Suppressor macrophage (primary cell): ENCODE results near the gene ADIPOQ.
"Not testable (repeated sequence)": the region's sequence is repeated elsewhere in the genome, so short reads cannot be mapped to it uniquely, and the experiment has no call there.

ENCODE experiments used
- DNase-seq, 4 experiments: peaks; one replicate each; pipeline ENCODE4 v3.0.0-alpha.2; 2020 to 2022

ADIPOQ gene

GRCh38 chr3:186871403-186871924 lies 29.0 kb downstream of the ADIPOQ start:
- peak; percentile 26 to 67 (median 60) for DNase-seq

DNA sequence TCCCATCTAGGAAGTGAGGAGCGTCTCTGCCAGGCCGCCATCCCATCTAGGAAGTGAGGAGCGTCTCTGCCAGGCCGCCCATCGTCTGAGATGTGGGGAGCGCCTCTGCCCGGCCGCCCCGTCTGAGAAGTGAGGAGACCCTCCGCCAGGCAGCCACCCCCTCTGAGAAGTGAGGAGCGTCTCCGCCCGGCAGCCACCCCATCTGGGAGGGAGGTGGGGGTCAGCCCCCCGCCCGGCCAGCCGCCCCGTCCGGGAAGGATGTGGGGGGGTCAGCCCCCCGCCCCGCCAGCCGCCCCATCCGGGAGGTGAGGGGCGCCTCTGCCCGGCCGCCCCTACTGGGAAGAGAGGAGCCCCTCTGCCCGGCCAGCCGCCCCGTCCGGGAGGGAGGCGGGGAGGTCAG lies 31.3 kb downstream of the ADIPOQ start:
- DNase-seq, result not testable (repeated sequence)

- not testable (repeated sequence) for DNase-seq
Observed at GRCh38 chr3:186874216-186874615, 31.7 kb downstream of the ADIPOQ start.

- not testable (repeated sequence) for DNase-seq
Observed at GRCh38 chr3:186874841-186875240, 32.3 kb downstream of the ADIPOQ start.

GRCh38 chr3:186875708-186876107 lies 33.2 kb downstream of the ADIPOQ start:
- DNase-seq, result no peak

- no peak for DNase-seq
Observed at GRCh38 chr3:186879781-186880180, 37.3 kb downstream of the ADIPOQ start.

GRCh38 chr3:186880406-186880805 lies 37.9 kb downstream of the ADIPOQ start:
- no peak for DNase-seq

DNA sequence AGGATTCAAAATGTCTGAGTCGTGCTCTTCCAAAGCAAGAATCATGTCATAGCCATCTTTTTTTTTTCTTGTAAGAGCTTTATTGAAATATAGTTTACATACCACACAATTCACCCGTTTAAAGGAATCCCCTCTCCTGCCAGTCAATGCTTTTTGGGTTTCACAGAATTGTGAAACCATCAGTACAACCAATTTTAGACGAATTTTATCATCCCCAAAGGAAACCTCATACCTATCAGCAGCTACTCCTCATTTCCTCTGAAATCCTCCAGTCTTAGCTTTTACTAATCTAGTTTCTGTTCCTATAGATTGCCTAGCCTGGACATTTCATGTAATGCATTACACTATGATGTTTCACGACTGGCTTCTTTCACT lies 39.6 kb downstream of the ADIPOQ start:
- DNase-seq, result peak in 1 of 4 experiments; percentile 21

DNA sequence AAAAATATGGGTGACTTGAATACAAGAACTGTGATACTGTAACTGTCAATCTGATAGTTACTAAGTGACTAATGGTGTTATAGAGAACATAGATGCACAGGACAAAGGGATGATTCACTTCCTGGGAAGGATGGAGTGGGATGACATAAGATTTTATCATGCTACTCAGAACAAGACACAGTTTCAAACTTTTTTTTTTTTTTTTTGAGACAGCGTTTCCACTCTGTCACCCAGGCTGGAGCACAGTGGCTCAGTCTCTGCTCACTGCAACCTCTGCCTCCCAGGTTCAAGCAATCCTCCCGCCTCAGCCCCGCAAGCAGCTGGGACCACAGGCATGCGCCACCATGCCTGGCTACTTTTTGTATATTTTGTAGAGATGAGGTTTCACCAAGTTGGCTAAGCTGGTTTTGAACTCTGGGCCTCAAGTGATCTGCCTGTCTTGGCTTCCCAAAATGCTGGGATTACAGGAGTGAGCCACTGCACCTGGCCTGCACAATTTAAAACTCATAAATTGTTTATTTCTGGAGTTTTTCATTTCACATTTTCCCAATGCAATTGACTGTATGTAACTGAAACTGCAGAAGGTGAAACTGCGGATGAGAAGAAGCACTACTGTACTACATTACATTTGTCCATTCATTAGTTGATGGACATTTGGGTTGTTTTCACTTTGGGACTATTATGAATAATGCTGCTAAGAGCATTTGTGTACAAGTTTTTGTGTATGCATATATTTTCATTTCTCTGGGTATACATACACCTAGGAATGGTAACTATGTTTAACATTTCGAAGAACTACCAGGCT lies 40.6 kb downstream of the ADIPOQ start:
- peak; percentile 33 to 84 (median 50) for DNase-seq

DNA sequence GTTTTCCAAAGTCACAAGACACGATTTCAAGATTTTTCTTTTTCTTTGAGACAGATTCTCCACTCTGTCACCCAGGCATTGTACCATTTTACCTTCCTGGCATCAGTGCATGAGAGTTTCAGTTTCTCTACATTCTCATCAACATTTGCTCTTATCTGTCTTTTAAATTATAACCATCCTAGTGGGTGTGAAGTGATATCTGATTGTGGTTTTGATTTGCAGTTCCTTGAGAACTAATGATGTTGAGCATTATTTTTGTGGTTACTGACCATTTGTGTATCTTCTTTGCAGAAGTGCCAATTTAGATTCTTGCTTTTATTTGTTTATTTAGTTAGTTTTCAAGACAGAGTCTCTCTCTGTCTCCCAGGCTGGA lies 41.2 kb downstream of the ADIPOQ start:
- no peak for DNase-seq

GRCh38 chr3:186884868-186885267 lies 42.4 kb downstream of the ADIPOQ start:
- not testable (repeated sequence) for DNase-seq

- DNase-seq, result no peak
Observed at GRCh38 chr3:186886202-186886981, 43.9 kb downstream of the ADIPOQ start.

GRCh38 chr3:186887507-186887938 lies 45.0 kb downstream of the ADIPOQ start:
- DNase-seq, result not testable (repeated sequence)

- DNase-seq, result no peak
Observed at GRCh38 chr3:186888569-186888968, 46.1 kb downstream of the ADIPOQ start.

DNA sequence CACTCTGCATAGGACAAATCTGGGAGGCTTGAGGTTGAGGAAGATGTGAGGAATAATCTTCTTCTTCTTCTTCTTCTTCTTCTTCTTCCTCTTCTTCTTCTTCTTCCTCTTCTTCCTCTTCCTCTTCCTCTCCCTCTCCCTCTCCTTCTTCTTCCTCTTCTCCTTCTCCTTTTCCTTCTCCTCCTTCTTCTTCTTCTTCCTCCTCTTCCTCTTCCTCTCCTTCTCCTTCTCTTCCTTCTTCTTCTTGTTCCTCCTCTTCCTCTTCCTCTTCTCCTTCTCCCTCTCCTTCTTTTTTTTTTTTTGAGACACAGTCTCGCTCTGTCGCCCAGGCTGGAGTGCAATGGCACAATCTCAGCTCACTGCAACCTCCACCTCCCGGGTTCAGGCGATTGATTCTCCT lies 47.2 kb downstream of the ADIPOQ start:
- DNase-seq, result not testable (repeated sequence)

GRCh38 chr3:186890911-186891310 lies 48.4 kb downstream of the ADIPOQ start:
- no peak for DNase-seq

- DNase-seq, result not testable (repeated sequence)
Observed at GRCh38 chr3:186893071-186893470, 50.6 kb downstream of the ADIPOQ start.

- no peak for DNase-seq
Observed at GRCh38 chr3:186895406-186895805, 52.9 kb downstream of the ADIPOQ start.

DNA sequence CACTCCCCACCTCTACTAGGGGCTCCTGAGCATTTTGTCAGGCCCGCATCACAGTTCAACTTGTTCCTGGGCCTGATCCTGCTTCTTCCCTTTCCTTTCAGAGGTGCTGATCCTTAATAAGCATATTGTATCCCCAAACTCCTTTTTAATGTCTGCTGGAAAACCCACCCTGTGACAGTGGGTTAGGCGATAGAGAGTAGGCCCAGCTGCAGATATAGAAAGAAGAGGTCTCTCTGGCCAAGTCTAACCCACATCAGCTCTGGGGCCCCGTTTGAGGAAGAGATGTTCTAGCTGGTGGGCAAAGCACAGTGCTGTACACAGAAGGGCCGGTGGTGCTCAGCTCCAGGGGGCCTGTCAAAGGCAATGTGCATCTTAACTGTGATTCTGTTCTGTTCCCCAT lies 53.5 kb downstream of the ADIPOQ start:
- no peak for DNase-seq

DNA sequence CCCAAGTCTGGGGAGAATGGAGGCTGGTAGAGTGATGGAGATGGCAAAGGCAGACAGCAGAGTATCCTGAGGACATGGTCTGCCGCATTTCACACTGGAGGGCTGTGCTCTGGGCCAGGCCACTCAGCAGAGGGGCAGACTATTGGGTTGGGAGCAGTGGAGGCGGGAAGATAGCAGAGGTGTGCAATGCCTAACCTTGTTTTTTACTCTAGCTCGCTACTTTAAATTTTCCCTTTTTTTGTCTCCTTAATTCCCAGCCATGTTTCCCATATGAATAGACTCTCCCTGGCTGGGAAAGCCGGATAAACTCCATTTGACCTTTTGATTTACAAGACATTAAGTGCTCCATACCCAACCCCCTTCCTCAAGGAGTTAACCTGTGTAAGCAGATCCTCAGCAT lies 54.4 kb downstream of the ADIPOQ start:
- no peak for DNase-seq

DNA sequence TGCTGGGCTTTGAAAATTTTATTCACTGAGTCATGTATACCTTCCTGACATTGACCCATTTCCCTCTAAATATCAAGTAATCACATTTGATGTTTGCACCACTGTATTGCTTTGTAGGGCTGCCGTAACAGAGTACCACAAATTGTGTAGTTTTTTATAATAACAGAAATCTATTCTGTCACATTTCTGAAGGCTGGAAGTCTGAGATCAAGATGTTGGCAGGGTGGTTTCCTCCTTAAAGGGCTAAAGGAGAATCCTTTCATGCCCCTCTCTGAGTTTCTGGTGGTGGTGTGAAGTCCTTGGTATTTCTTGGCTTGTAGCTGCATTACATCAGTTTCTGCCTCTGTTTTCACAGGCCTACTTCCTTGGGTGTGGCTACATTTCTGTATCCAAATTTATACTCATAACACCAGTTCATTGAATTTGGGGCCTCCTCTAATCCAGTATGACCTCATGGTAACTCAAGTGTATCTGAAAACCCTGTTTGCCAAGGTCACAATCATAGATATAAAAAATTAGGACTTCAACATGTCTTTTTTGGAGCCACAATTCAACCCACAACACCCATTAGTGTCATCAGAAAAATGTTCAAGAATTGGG lies 58.7 kb downstream of the ADIPOQ start:
- DNase-seq, result no peak

DNA sequence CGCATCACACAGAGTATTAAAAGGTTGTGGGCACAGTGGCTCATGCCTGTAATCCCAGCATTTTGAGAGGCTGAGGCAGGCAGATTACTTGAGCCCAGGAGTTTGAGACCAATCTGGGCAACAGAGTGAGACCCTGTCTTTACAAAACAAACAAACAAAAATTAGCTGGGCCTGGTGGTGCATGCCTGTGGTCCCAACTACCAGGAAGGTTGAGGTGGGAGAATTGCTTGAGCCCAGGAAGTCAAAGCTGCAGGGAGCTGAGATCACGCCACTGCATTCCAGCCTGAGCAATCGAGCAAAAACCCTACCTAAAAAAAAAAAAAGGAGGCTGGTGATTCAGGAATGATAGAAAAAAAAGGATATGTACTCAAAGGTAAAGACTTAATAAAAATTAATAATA lies 59.6 kb downstream of the ADIPOQ start:
- no peak for DNase-seq

DNA sequence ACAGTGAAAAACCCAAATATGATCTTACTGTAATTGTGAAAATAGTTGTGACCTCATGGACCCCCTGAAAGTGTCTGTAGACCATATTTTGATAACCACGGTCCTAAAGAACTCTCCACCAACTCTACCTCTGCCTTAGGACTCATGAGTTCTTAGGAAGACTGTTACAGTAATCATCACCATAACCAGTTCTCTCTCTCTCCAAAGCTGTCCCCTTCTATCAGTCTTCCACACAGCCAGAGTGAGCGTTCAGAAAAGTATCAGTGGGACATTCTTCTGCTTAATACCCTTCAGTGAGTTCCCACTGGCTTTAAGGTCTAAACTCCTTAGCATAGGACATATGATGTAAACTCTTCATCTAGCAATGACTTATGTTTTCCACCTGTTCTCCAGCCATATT lies 60.2 kb downstream of the ADIPOQ start:
- DNase-seq, result no peak
